HepG2 (cell line): ENCODE data around the gene SEBOX. TPM values are rescaled to one million over a fixed set of nuclear protein-coding genes. Genes with fewer than 3 reads are reported as not detected.

Experiments
- BCL6 ChIP-seq: IDR thresholded peaks from 2 replicates; pipeline ENCODE4 v1.6.1; 2016; ENCODE audit warnings: missing genetic modification reagents, missing compliant biosample characterization
- BORCS8-MEF2B ChIP-seq: sonication (generic); formaldehyde crosslinking; IDR thresholded peaks from 2 replicates; pipeline ENCODE4 v1.8.0; 2022; ENCODE audit warnings: mild to moderate bottlenecking, missing genetic modification reagents
- CBX5 ChIP-seq: sonication (generic); formaldehyde crosslinking; IDR thresholded peaks from 2 replicates; pipeline ENCODE4 v1.4.0; 2020; ENCODE audit warnings: missing genetic modification reagents, borderline replicate concordance
- CREB3 ChIP-seq: sonication (generic); formaldehyde crosslinking; IDR thresholded peaks from 2 replicates; pipeline ENCODE4 v1.5.0; 2020; ENCODE audit warnings: missing genetic modification reagents
- FOXA1 ChIP-seq, 2 experiments: fragments of 450-650 bp in 1 of 2; sonication (generic) in 1 of 2; formaldehyde crosslinking in 1 of 2; IDR thresholded peaks; 2 replicates each; pipeline versions ENCODE4 v1.4.0 to v1.6.1; 2016 to 2020; ENCODE audit warnings: missing genetic modification reagents in 1 of 2
- HMG20A ChIP-seq: IDR thresholded peaks from 2 replicates; pipeline ENCODE4 v1.6.1; 2016; ENCODE audit warnings: borderline replicate concordance
- HMGXB4 ChIP-seq, 2 experiments: sonication (generic) in 1 of 2; formaldehyde crosslinking in 1 of 2; IDR thresholded peaks; 2 replicates each; pipeline versions ENCODE4 v1.4.0 to v1.6.1; 2018 to 2020; ENCODE audit warnings: missing genetic modification reagents in 2 of 2, borderline replicate concordance in 1 of 2, low read depth in 1 of 2, mild to moderate bottlenecking in 1 of 2, missing biosample characterization in 1 of 2
- KDM5B ChIP-seq: sonication (generic); formaldehyde crosslinking; IDR thresholded peaks from 2 replicates; pipeline ENCODE4 v1.4.0; 2020; ENCODE audit warnings: missing genetic modification reagents, mild to moderate bottlenecking, borderline replicate concordance
- NFKB2 ChIP-seq: sonication (generic); formaldehyde crosslinking; IDR thresholded peaks from 2 replicates; pipeline ENCODE4 v1.4.0; 2020; ENCODE audit warnings: missing genetic modification reagents, borderline replicate concordance
- SIN3B ChIP-seq: fragments of 150-350 bp; IDR thresholded peaks from 2 replicates; pipeline ENCODE4 v1.6.1; 2014; ENCODE audit warnings: low read length
- SRY ChIP-seq: sonication (generic); formaldehyde crosslinking; IDR thresholded peaks from 2 replicates; pipeline ENCODE4 v1.8.0; 2022; ENCODE audit warnings: mild to moderate bottlenecking, missing genetic modification reagents
- STAT5B ChIP-seq: sonication (generic); formaldehyde crosslinking; IDR thresholded peaks from 2 replicates; pipeline ENCODE4 v1.4.0; 2020; ENCODE audit warnings: missing genetic modification reagents
- TARDBP ChIP-seq: sonication (generic); formaldehyde crosslinking; IDR thresholded peaks from 2 replicates; pipeline ENCODE4 v1.8.0; 2022; ENCODE audit warnings: mild to moderate bottlenecking, missing genetic modification reagents
- TCF7 ChIP-seq: sonication (generic); IDR thresholded peaks from 2 replicates; pipeline ENCODE4 v1.6.1; 2016; ENCODE audit warnings: antibody characterized with exemption, low read depth
- ZFP1 ChIP-seq: IDR thresholded peaks from 2 replicates; pipeline ENCODE4 v1.6.1; 2016
- ZMYM3 ChIP-seq: sonication (generic); formaldehyde crosslinking; IDR thresholded peaks from 2 replicates; pipeline ENCODE4 v1.5.1; 2020; ENCODE audit warnings: mild to moderate bottlenecking, missing genetic modification reagents
- ZNF124 ChIP-seq: sonication (generic); formaldehyde crosslinking; IDR thresholded peaks from 2 replicates; pipeline ENCODE4 v1.4.0; 2020; ENCODE audit warnings: missing genetic modification reagents
- ZNF136 ChIP-seq: sonication (generic); formaldehyde crosslinking; IDR thresholded peaks from 2 replicates; pipeline ENCODE4 v1.8.1; 2022; ENCODE audit warnings: low read depth, mild to moderate bottlenecking, moderate library complexity, missing genetic modification reagents
- ZNF383 ChIP-seq: sonication (generic); formaldehyde crosslinking; IDR thresholded peaks from 2 replicates; pipeline ENCODE4 v1.4.0; 2020; ENCODE audit warnings: missing genetic modification reagents, mild to moderate bottlenecking, borderline replicate concordance
- ZNF564 ChIP-seq: sonication (generic); formaldehyde crosslinking; IDR thresholded peaks from 2 replicates; pipeline ENCODE4 v1.8.1; 2023; ENCODE audit warnings: mild to moderate bottlenecking, missing genetic modification reagents
- ZNF572 ChIP-seq: sonication (generic); formaldehyde crosslinking; IDR thresholded peaks from 2 replicates; pipeline ENCODE4 v1.5.1; 2020; ENCODE audit warnings: mild to moderate bottlenecking, missing genetic modification reagents
- ZNF773 ChIP-seq: sonication (generic); formaldehyde crosslinking; IDR thresholded peaks from 2 replicates; pipeline ENCODE4 v1.4.0; 2020; ENCODE audit warnings: missing genetic modification reagents, borderline replicate concordance
- polyA plus RNA-seq, 8 experiments: library from polyadenylated mRNA; depleted of rRNA in 3 of 8; stranded (reverse) in 7 of 8; unstranded in 1 of 8; fragments of >200 nt; fragmentation: Illumina TruSeq in 4 of 8; extraction: Trizol in 4 of 8; gene quantifications; 2 replicates each; pipeline versions ENCODE4 v1.2.1 to v1.2.3, GENCODE V29; 2011 to 2016; ENCODE audit warnings: low read depth in 4 of 8, missing spikeins in 1 of 8, mixed read lengths in 1 of 8; ENCODE audit not compliant: insufficient read depth in 1 of 8
- total RNA-seq, 5 experiments: library from RNA; depleted of rRNA; stranded (reverse); fragments of >200 nt; fragmentation: Illumina TruSeq; extraction: Trizol; gene quantifications; 2 replicates each; pipeline ENCODE4 v1.2.3, GENCODE V29; 2016; ENCODE audit warnings: low read depth in 1 of 5
- TF ChIP-seq, protein P1 (sequence below): sonication (generic); formaldehyde crosslinking; IDR thresholded peaks from 2 replicates; pipeline ENCODE4 v1.5.1; 2020; ENCODE audit warnings: missing genetic modification reagents, mild to moderate bottlenecking, borderline replicate concordance
- TF ChIP-seq, protein P2 (sequence below): sonication (generic); formaldehyde crosslinking; IDR thresholded peaks from 2 replicates; pipeline ENCODE4 v1.4.0; 2020; ENCODE audit warnings: missing genetic modification reagents

SEBOX gene
- total and polyA plus RNA-seq, 2 of the 13 experiments (the other 11 are each of a cell fraction or from before 2014, with no cell fraction given): not detected

DNA sequence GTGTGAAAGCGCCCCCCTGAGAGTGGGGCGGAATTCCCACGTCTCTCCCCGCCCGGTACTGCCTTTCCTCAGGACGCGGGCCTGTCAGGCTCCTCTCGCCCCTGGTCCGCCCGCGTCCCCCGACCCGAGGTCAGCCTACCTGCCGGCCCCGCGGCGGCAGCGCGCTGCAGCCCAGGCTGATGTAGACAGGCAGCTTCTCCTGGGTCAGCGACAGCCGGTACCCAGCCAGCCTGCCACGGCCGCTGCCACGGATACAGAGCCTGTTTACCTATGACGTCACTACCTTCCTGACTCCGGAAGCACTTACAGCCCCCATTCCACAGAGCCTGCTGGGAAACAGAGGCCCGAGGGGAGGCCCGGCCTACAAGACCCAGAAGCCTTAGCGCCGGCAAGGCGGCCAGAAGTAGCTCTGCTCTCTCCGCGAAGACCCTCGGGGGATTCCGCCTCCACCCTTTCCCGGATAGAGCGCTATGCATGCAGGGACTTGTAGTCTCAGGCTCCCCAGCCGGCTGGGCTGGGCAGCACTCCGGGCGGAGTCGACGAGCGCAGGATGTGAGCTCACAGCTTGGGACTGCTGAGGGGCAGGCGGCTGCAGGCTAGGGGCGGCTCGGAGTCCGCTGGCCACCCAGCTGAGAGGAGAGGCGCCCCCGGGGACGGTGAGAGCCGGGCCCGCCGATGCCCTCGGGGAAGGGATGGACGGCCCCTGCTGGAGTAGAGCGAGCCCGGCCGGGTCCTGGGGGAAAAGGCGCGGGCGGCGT, 29.6 kb downstream of the SEBOX start, which contains the start of the genes IFT20 and TNFAIP1 (continued):
- TF ChIP-seq ZNF564 (no peak; the same call in 1 of the 2 replicates), STAT5B (CRISPR knock-in tag) (peak; percentile 26; the same call in 1 of the 2 replicates), FOXA1 (IDR thresholded peaks at IDR 0.05) (0 out of 2 replicates have a peak, but pooled peaks have one; percentile 39), FOXA1 (CRISPR knock-in tag; IDR thresholded peaks at IDR 0.05) (peak; percentile 99), TCF7 (no peak), SIN3B (peak; percentile 69; the same call in 1 of the 2 replicates), ZNF124 (CRISPR knock-in tag) (no peak), ZNF383 (CRISPR knock-in tag) (no peak), ZNF572 (CRISPR knock-in tag) (no peak), ZNF773 (CRISPR knock-in tag) (no peak), NFKB2 (peak; percentile 69; the same call in 1 of the 2 replicates), ZNF136 (CRISPR knock-in tag) (no peak), SRY (no peak), CREB3 (CRISPR knock-in tag) (no peak), TARDBP (peak; percentile 81), ZMYM3 (CRISPR knock-in tag) (no peak), HMG20A (no peak), HMGXB4 (CRISPR knock-in tag; IDR thresholded peaks at IDR 0.05; ENCODE audit: borderline replicate concordance in 1 of 2, low read depth in 1 of 2) (peak in 1 of 2 experiments; percentile 70; a peak in 2 of 4 replicates), BORCS8-MEF2B (no peak; the same call in 1 of the 2 replicates), BCL6 (CRISPR knock-in tag) (no peak; the same call in 1 of the 2 replicates), CBX5 (CRISPR knock-in tag) (no peak; the same call in 1 of the 2 replicates), ZFP1 (CRISPR knock-in tag) (peak; percentile 86; the same call in 1 of the 2 replicates), KDM5B (CRISPR knock-in tag) (peak; percentile 69; the same call in 1 of the 2 replicates)
- TF ChIP-seq, protein P1, sequence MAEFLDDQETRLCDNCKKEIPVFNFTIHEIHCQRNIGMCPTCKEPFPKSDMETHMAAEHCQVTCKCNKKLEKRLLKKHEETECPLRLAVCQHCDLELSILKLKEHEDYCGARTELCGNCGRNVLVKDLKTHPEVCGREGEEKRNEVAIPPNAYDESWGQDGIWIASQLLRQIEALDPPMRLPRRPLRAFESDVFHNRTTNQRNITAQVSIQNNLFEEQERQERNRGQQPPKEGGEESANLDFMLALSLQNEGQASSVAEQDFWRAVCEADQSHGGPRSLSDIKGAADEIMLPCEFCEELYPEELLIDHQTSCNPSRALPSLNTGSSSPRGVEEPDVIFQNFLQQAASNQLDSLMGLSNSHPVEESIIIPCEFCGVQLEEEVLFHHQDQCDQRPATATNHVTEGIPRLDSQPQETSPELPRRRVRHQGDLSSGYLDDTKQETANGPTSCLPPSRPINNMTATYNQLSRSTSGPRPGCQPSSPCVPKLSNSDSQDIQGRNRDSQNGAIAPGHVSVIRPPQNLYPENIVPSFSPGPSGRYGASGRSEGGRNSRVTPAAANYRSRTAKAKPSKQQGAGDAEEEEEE (CRISPR knock-in tag): no peak; the same call in 1 of the 2 replicates
- TF ChIP-seq, protein P2, sequence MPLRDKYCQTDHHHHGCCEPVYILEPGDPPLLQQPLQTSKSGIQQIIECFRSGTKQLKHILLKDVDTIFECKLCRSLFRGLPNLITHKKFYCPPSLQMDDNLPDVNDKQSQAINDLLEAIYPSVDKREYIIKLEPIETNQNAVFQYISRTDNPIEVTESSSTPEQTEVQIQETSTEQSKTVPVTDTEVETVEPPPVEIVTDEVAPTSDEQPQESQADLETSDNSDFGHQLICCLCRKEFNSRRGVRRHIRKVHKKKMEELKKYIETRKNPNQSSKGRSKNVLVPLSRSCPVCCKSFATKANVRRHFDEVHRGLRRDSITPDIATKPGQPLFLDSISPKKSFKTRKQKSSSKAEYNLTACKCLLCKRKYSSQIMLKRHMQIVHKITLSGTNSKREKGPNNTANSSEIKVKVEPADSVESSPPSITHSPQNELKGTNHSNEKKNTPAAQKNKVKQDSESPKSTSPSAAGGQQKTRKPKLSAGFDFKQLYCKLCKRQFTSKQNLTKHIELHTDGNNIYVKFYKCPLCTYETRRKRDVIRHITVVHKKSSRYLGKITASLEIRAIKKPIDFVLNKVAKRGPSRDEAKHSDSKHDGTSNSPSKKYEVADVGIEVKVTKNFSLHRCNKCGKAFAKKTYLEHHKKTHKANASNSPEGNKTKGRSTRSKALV (CRISPR knock-in tag): no peak
